ENCODE data around the gene PRDM15.

Gene PRDM15

GRCh38 chr21:41809891-41810596 lies 69.1 kb downstream of the PRDM15 start:
- peaks cover 13 to 54% (median 37%) of the 10 kb centered on the region in 3 donors for H3K36me3 ChIP-seq
- no peak for DNase-seq
- no peak overlapping the region for H3K27ac ChIP-seq
- no peak overlapping the region for H3K4me3 ChIP-seq
- no peaks in the 10 kb centered on the region for H3K4me1 ChIP-seq
- no peaks in the 10 kb centered on the region for H3K27me3 ChIP-seq
- intact Hi-C loops (cut with DNase I; ENCODE audit: low total_unique reads), result no loop called here
- H3K9me3 ChIP-seq, result no peaks in the 10 kb centered on the region
- TF ChIP-seq, protein P1, sequence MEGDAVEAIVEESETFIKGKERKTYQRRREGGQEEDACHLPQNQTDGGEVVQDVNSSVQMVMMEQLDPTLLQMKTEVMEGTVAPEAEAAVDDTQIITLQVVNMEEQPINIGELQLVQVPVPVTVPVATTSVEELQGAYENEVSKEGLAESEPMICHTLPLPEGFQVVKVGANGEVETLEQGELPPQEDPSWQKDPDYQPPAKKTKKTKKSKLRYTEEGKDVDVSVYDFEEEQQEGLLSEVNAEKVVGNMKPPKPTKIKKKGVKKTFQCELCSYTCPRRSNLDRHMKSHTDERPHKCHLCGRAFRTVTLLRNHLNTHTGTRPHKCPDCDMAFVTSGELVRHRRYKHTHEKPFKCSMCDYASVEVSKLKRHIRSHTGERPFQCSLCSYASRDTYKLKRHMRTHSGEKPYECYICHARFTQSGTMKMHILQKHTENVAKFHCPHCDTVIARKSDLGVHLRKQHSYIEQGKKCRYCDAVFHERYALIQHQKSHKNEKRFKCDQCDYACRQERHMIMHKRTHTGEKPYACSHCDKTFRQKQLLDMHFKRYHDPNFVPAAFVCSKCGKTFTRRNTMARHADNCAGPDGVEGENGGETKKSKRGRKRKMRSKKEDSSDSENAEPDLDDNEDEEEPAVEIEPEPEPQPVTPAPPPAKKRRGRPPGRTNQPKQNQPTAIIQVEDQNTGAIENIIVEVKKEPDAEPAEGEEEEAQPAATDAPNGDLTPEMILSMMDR (IDR thresholded peaks at IDR 0.05), result no peak

GRCh38 chr21:41808846-41809245 lies 70.3 kb downstream of the PRDM15 start:
- H3K27me3 ChIP-seq, result no peaks in the 10 kb centered on the region
- no peak overlapping the region for H3K4me3 ChIP-seq
- H3K4me1 ChIP-seq, result no peaks in the 10 kb centered on the region
- intact Hi-C loops (cut with DNase I; ENCODE audit: low total_unique reads), result no loop called here
- H3K27ac ChIP-seq, result no peak overlapping the region
- H3K36me3 ChIP-seq, result peaks cover 8 to 50% (median 35%) of the 10 kb centered on the region in 3 donors
- H3K9me3 ChIP-seq, result no peaks in the 10 kb centered on the region
- no peak for DNase-seq
- TF ChIP-seq, protein P1 (IDR thresholded peaks at IDR 0.05), result no peak

- Histone ChIP-seq H3K27ac (no peak overlapping the region), H3K27me3 (no peaks in the 10 kb centered on the region), H3K4me3 (no peak overlapping the region), H3K4me1 (peaks cover 0 to 5% (median 5%) of the 10 kb centered on the region in 4 donors), H3K36me3 (peaks cover 8 to 44% (median 32%) of the 10 kb centered on the region in 3 donors), H3K9me3 (no peaks in the 10 kb centered on the region)
- intact Hi-C loops (cut with DNase I; ENCODE audit: low total_unique reads), result no loop called here
- no peak for DNase-seq
- TF ChIP-seq, protein P1 (IDR thresholded peaks at IDR 0.05), result no peak
These were observed 71.0 kb downstream of the PRDM15 start for GRCh38 chr21:41808094-41808493.

GRCh38 chr21:41806773-41807172 lies 72.4 kb downstream of the PRDM15 start:
- TF ChIP-seq, protein P1 (IDR thresholded peaks at IDR 0.05), result no peak
- Histone ChIP-seq H3K4me3 (no peak overlapping the region), H3K9me3 (no peaks in the 10 kb centered on the region), H3K36me3 (peaks cover 8 to 42% (median 19%) of the 10 kb centered on the region in 3 donors), H3K27ac (no peak overlapping the region), H3K27me3 (no peaks in the 10 kb centered on the region), H3K4me1 (peaks cover 0 to 18% (median 12%) of the 10 kb centered on the region in 4 donors)
- DNase-seq, result no peak
- intact Hi-C loops (cut with DNase I; ENCODE audit: low total_unique reads), result no loop called here

- peaks cover 8 to 41% (median 15%) of the 10 kb centered on the region in 3 donors for H3K36me3 ChIP-seq
- no peaks in the 10 kb centered on the region for H3K27me3 ChIP-seq
- no peak for DNase-seq
- H3K9me3 ChIP-seq, result no peaks in the 10 kb centered on the region
- H3K4me3 ChIP-seq, result no peak overlapping the region
- TF ChIP-seq, protein P1 (IDR thresholded peaks at IDR 0.05), result no peak
- peaks cover 0 to 18% (median 12%) of the 10 kb centered on the region in 4 donors for H3K4me1 ChIP-seq
- H3K27ac ChIP-seq, result no peak overlapping the region
- intact Hi-C loops (cut with DNase I; ENCODE audit: low total_unique reads), result no loop called here
These were observed 73.5 kb downstream of the PRDM15 start for GRCh38 chr21:41805643-41806042.

All from tibial artery (tissue), 4 donors.